ENCODE data around the gene MLN. TPM values are rescaled to one million over a fixed set of nuclear protein-coding genes. Genes with fewer than 3 reads are reported as not detected.

The MLN gene
- total and polyA plus RNA-seq, 2 experiments from 2014 or later: not detected

GRCh38 chr6:33800248-33800969 is 3.4 kb downstream of the MLN start (continued):
- no peak for TF ChIP-seq ZNF462 (CRISPR knock-in tag; IDR thresholded peaks at IDR 0.05)
- no peak for TF ChIP-seq EZH2 (IDR thresholded peaks at IDR 0.05; ENCODE audit: low read depth, unreplicated experiment)
- TF ChIP-seq, protein P1, sequence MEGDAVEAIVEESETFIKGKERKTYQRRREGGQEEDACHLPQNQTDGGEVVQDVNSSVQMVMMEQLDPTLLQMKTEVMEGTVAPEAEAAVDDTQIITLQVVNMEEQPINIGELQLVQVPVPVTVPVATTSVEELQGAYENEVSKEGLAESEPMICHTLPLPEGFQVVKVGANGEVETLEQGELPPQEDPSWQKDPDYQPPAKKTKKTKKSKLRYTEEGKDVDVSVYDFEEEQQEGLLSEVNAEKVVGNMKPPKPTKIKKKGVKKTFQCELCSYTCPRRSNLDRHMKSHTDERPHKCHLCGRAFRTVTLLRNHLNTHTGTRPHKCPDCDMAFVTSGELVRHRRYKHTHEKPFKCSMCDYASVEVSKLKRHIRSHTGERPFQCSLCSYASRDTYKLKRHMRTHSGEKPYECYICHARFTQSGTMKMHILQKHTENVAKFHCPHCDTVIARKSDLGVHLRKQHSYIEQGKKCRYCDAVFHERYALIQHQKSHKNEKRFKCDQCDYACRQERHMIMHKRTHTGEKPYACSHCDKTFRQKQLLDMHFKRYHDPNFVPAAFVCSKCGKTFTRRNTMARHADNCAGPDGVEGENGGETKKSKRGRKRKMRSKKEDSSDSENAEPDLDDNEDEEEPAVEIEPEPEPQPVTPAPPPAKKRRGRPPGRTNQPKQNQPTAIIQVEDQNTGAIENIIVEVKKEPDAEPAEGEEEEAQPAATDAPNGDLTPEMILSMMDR (conservative IDR thresholded peaks at IDR 0.05; ENCODE audit: low read depth in 2 of 2): no peak
- no peak for TF ChIP-seq STAT1 (IDR thresholded peaks at IDR 0.05; ENCODE audit: unreplicated experiment)
- no peak for TF ChIP-seq ZNF331 (CRISPR knock-in tag; IDR thresholded peaks at IDR 0.05; ENCODE audit: low read depth)
- no peak for TF ChIP-seq NANOG (IDR thresholded peaks at IDR 0.05; ENCODE audit: borderline replicate concordance)
